ENCODE measurements around the gene CPVL.
"Not testable (repeated sequence)": the region's sequence is repeated elsewhere in the genome, so short reads cannot be mapped to it uniquely, and the experiment has no call there.

Gene CPVL

GRCh38 chr7:29127527-29127926 is 18.8 kb downstream of the CPVL start:
- no peak for TF ChIP-seq JUND (IDR thresholded peaks at IDR 0.05; ENCODE audit: low read depth)
- in situ Hi-C loops (cut with HindIII; ENCODE audit: low pct_unique_long_range_greater_than_20kb, low sequenced_read_pairs): no loop called here
- DNase-seq (ENCODE audit: low read depth in 1 of 2, low spot score in 1 of 2): no peak

- no peak for TF ChIP-seq JUND (IDR thresholded peaks at IDR 0.05; ENCODE audit: low read depth)
- no peak for DNase-seq (ENCODE audit: low read depth in 1 of 2, low spot score in 1 of 2)
- in situ Hi-C loops (cut with HindIII; ENCODE audit: low pct_unique_long_range_greater_than_20kb, low sequenced_read_pairs): no loop called here
Observed at GRCh38 chr7:29126804-29127203, 19.5 kb downstream of the CPVL start.

GRCh38 chr7:29123626-29124190 is 22.6 kb downstream of the CPVL start:
- DNase-seq (ENCODE audit: low read depth in 1 of 2, low spot score in 1 of 2): no peak
- in situ Hi-C loops (cut with HindIII; ENCODE audit: low pct_unique_long_range_greater_than_20kb, low sequenced_read_pairs): loop anchor here (25.0 kb wide), 1 partner anchor 186 kb away; no protein-coding TSS in a partner anchor
- TF ChIP-seq JUND (IDR thresholded peaks at IDR 0.05; ENCODE audit: low read depth): no peak

- no peak for TF ChIP-seq JUND (IDR thresholded peaks at IDR 0.05; ENCODE audit: low read depth)
- in situ Hi-C loops (cut with HindIII; ENCODE audit: low pct_unique_long_range_greater_than_20kb, low sequenced_read_pairs): loop anchor here (25.0 kb wide), 1 partner anchor 185 kb away; no protein-coding TSS in a partner anchor
- DNase-seq (ENCODE audit: low read depth in 1 of 2, low spot score in 1 of 2): no peak
Observed at GRCh38 chr7:29122759-29123158, 23.6 kb downstream of the CPVL start.

GRCh38 chr7:29122081-29122480 is 24.3 kb downstream of the CPVL start:
- in situ Hi-C loops (cut with HindIII; ENCODE audit: low pct_unique_long_range_greater_than_20kb, low sequenced_read_pairs): loop anchor here (25.0 kb wide), 1 partner anchor 185 kb away; no protein-coding TSS in a partner anchor
- no peak for TF ChIP-seq JUND (IDR thresholded peaks at IDR 0.05; ENCODE audit: low read depth)
- no peak for DNase-seq (ENCODE audit: low read depth in 1 of 2, low spot score in 1 of 2)

GRCh38 chr7:29120955-29121354 is 25.4 kb downstream of the CPVL start:
- no peak for TF ChIP-seq JUND (IDR thresholded peaks at IDR 0.05; ENCODE audit: low read depth)
- no peak for DNase-seq (ENCODE audit: low read depth in 1 of 2, low spot score in 1 of 2)
- in situ Hi-C loops (cut with HindIII; ENCODE audit: low pct_unique_long_range_greater_than_20kb, low sequenced_read_pairs): loop anchor here (25.0 kb wide), 1 partner anchor 184 kb away; no protein-coding TSS in a partner anchor

GRCh38 chr7:29119538-29119937 is 26.8 kb downstream of the CPVL start:
- in situ Hi-C loops (cut with HindIII; ENCODE audit: low pct_unique_long_range_greater_than_20kb, low sequenced_read_pairs): loop anchor here (25.0 kb wide), 1 partner anchor 182 kb away; no protein-coding TSS in a partner anchor
- no peak for DNase-seq (ENCODE audit: low read depth in 1 of 2, low spot score in 1 of 2)
- no peak for TF ChIP-seq JUND (IDR thresholded peaks at IDR 0.05; ENCODE audit: low read depth)

- in situ Hi-C loops (cut with HindIII; ENCODE audit: low pct_unique_long_range_greater_than_20kb, low sequenced_read_pairs): loop anchor here (25.0 kb wide), 1 partner anchor 179 kb away; no protein-coding TSS in a partner anchor
- DNase-seq (ENCODE audit: low read depth in 1 of 2, low spot score in 1 of 2): no peak
- TF ChIP-seq JUND (IDR thresholded peaks at IDR 0.05; ENCODE audit: low read depth): no peak
Observed at GRCh38 chr7:29116361-29117200, 29.8 kb downstream of the CPVL start.

GRCh38 chr7:29115753-29116152 is 30.6 kb downstream of the CPVL start:
- no peak for DNase-seq (ENCODE audit: low read depth in 1 of 2, low spot score in 1 of 2)
- in situ Hi-C loops (cut with HindIII; ENCODE audit: low pct_unique_long_range_greater_than_20kb, low sequenced_read_pairs): loop anchor here (25.0 kb wide), 1 partner anchor 178 kb away; no protein-coding TSS in a partner anchor
- no peak for TF ChIP-seq JUND (IDR thresholded peaks at IDR 0.05; ENCODE audit: low read depth)

GRCh38 chr7:29115130-29115687 is 31.1 kb downstream of the CPVL start:
- DNase-seq (ENCODE audit: low read depth in 1 of 2, low spot score in 1 of 2): no peak
- TF ChIP-seq JUND (IDR thresholded peaks at IDR 0.05; ENCODE audit: low read depth): no peak
- in situ Hi-C loops (cut with HindIII; ENCODE audit: low pct_unique_long_range_greater_than_20kb, low sequenced_read_pairs): loop anchor here (25.0 kb wide), 1 partner anchor 178 kb away; no protein-coding TSS in a partner anchor

GRCh38 chr7:29114266-29114665 is 32.1 kb downstream of the CPVL start:
- DNase-seq (ENCODE audit: low read depth in 1 of 2, low spot score in 1 of 2): not testable (repeated sequence)
- in situ Hi-C loops (cut with HindIII; ENCODE audit: low pct_unique_long_range_greater_than_20kb, low sequenced_read_pairs): loop anchor here (25.0 kb wide), 1 partner anchor 177 kb away; no protein-coding TSS in a partner anchor

- no peak for TF ChIP-seq JUND (IDR thresholded peaks at IDR 0.05; ENCODE audit: low read depth)
- peak; percentile 35 to 87 for DNase-seq (ENCODE audit: low read depth in 1 of 2, low spot score in 1 of 2)
- in situ Hi-C loops (cut with HindIII; ENCODE audit: low pct_unique_long_range_greater_than_20kb, low sequenced_read_pairs): loop anchor here (25.0 kb wide), 1 partner anchor 176 kb away; no protein-coding TSS in a partner anchor
Observed at GRCh38 chr7:29113384-29114102, 32.8 kb downstream of the CPVL start.
